Measurements from ENCODE around the gene TBC1D2. TPM values are rescaled to one million over a fixed set of nuclear protein-coding genes. Genes with fewer than 3 reads are reported as not detected.

The TBC1D2 gene
- total and polyA plus RNA-seq, 10 of the 15 experiments (the other 5 are each of a cell fraction or from before 2014, with no cell fraction given) = 0.04 to 1.6 (median 1.1) TPM

DNA sequence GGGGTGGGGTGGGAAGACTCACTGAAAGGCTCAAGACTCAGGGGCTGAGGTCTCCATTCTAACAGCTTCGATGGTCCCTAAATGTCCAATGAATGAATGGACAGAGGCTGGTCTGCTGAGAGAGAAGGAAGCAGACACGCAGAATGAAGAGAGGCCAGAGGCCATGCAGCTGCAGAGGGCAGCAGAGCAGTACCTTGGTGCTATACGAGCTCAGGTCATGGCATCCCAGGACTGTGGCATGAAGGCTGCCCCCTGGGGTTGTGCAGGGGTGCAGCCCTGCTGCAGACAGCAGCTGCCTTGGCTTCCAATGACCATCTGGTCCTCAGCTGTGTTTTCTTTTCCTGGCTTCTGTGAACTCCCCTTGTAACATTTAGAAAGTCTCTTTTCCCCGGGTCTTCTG, 47.8 kb downstream of the TBC1D2 start (continued):
- TF ChIP-seq EZH2 (IDR thresholded peaks at IDR 0.05; ENCODE audit: borderline replicate concordance, control insufficient read depth, low read depth, low read length) = no peak
- TF ChIP-seq RAD51 (IDR thresholded peaks at IDR 0.05) = no peak
- no peak for TF ChIP-seq SMAD1 (IDR thresholded peaks at IDR 0.05; ENCODE audit: low read depth, partially characterized antibody)
- TF ChIP-seq CBX5 (IDR thresholded peaks at IDR 0.05; ENCODE audit: low read depth) = no peak
- no peak for TF ChIP-seq NFYA (IDR thresholded peaks at IDR 0.05; ENCODE audit: borderline replicate concordance, low read depth, low read length)
- TF ChIP-seq ZNF217 (IDR thresholded peaks at IDR 0.05) = no peak

DNA sequence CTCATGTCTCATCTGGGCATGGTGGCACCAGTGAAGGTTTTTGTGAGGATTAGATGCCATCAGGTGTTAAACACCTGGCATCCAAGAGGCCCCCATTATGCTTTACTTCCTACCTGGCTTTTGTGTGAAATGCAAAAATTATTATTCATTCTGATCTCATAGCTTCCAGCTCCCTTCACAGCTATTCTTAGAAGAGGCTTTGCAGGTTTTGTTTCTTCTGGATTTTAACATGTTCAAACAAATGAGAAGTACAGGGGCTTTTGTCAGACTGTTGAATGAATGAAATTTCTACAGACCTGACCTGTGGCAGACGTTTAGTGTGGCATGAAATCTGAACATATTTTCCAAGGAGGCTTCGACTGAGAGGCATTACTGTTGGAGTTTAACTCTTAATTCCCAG, 48.7 kb downstream of the TBC1D2 start:
- ChIA-PET RAD21 (ENCODE audit: unreplicated experiment) (interaction anchor here (1.4 to 2.9 kb wide), 4 partner anchors 50 to 133 kb away, joined by 3 to 11 read pairs (median 7); partner anchors contain the start of gene TRIM14), SMC1A (ENCODE audit: uncharacterized antibody, unreplicated experiment) (interaction anchor here (1.3 to 5.8 kb wide), 5 partner anchors 13 to 284 kb away, joined by 3 to 23 read pairs (median 4); no protein-coding TSS in a partner anchor), CTCF (interaction anchor here (0.7 to 4.9 kb wide), 7 partner anchors 14 to 569 kb away, joined by 3 to 39 read pairs (median 24); partner anchors contain the start of genes CORO2A, TBC1D2, TRIM14 and TRMO), POLR2A (no interaction called here)
- Histone ChIP-seq H3K79me2 (ENCODE audit: control insufficient read depth, insufficient read depth, low read length) (no peaks in the 10 kb centered on the region), H3K4me3 (no peak overlapping the region), H3K36me3 (ENCODE audit: control insufficient read depth in 2 of 2, insufficient read depth in 2 of 2, low read length in 1 of 2) (no peaks in the 10 kb centered on the region), H4K20me1 (ENCODE audit: control insufficient read depth, insufficient read depth) (no peaks in the 10 kb centered on the region), H3K27me3 (replicated peaks in 1 of 2; ENCODE audit: control insufficient read depth in 2 of 2, insufficient read depth in 2 of 2, low read length in 1 of 2) (no peaks in the 10 kb centered on the region; a peak in 1 of 4 replicates), H3K4me2 (ENCODE audit: control insufficient read depth, insufficient read depth) (no peak overlapping the region), H3K4me1 (ENCODE audit: control insufficient read depth, insufficient read depth, low read length) (peaks cover under 1% of the 10 kb centered on the region), H3K9ac (ENCODE audit: control insufficient read depth, insufficient read depth, low read length) (no peak overlapping the region), H2AFZ (ENCODE audit: control insufficient read depth, low read depth, low read length) (no peak overlapping the region), H3K27ac (ENCODE audit: control insufficient read depth, insufficient read depth) (no peak overlapping the region), H3K9me3 (replicated peaks; ENCODE audit: control insufficient read depth, insufficient read depth, low read length) (no peaks in the 10 kb centered on the region)
- BruUV-seq (replicated peaks) = no TSS peak
- DNase-seq (ENCODE audit: low read depth, low spot score) (no peak), ATAC-seq (no peak), FAIRE-seq (no peak)
- TF ChIP-seq RFX5 (IDR thresholded peaks at IDR 0.05; ENCODE audit: low read depth, low read length) (no peak), CREB1 (IDR thresholded peaks at IDR 0.05; ENCODE audit: low read depth) (no peak), ATF7 (IDR thresholded peaks at IDR 0.05; ENCODE audit: low read depth) (no peak), ZZZ3 (IDR thresholded peaks at IDR 0.05; ENCODE audit: control insufficient read depth, insufficient read length, low read depth) (no peak), FOXM1 (IDR thresholded peaks at IDR 0.05; ENCODE audit: low read depth, low read length) (no peak), SMC3 (IDR thresholded peaks at IDR 0.05; ENCODE audit: borderline replicate concordance, low read length) (no peak), CBFB (IDR thresholded peaks at IDR 0.05; ENCODE audit: low read depth) (no peak), HDGF (IDR thresholded peaks at IDR 0.05) (no peak)
- TF ChIP-seq, protein P1, sequence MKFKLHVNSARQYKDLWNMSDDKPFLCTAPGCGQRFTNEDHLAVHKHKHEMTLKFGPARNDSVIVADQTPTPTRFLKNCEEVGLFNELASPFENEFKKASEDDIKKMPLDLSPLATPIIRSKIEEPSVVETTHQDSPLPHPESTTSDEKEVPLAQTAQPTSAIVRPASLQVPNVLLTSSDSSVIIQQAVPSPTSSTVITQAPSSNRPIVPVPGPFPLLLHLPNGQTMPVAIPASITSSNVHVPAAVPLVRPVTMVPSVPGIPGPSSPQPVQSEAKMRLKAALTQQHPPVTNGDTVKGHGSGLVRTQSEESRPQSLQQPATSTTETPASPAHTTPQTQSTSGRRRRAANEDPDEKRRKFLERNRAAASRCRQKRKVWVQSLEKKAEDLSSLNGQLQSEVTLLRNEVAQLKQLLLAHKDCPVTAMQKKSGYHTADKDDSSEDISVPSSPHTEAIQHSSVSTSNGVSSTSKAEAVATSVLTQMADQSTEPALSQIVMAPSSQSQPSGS (IDR thresholded peaks at IDR 0.05; ENCODE audit: low read length) = no peak
- TF ChIP-seq, protein P2, sequence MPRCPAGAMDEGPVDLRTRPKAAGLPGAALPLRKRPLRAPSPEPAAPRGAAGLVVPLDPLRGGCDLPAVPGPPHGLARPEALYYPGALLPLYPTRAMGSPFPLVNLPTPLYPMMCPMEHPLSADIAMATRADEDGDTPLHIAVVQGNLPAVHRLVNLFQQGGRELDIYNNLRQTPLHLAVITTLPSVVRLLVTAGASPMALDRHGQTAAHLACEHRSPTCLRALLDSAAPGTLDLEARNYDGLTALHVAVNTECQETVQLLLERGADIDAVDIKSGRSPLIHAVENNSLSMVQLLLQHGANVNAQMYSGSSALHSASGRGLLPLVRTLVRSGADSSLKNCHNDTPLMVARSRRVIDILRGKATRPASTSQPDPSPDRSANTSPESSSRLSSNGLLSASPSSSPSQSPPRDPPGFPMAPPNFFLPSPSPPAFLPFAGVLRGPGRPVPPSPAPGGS (IDR thresholded peaks at IDR 0.05; ENCODE audit: borderline replicate concordance, insufficient read depth, low read depth, low read length, poor library complexity, severe bottlenecking) = no peak
- 0% methylated on average over 2 of the region's 2 CpGs for WGBS (ENCODE audit: insufficient coverage, insufficient replicate concordance, low lambda C conversion rate, missing lambda C conversion rate)
- intact Hi-C loops (cut with micrococcal nuclease; ENCODE audit: unreplicated experiment) = no loop called here
- in situ Hi-C loops (cut with MboI) = no loop called here
